ENCODE measurements around the gene GH2.

GH2 gene

GRCh38 chr17:63840591-63841349 is 41.0 kb downstream of the GH2 start:
- no peak for DNase-seq (ENCODE audit: low read depth)

GRCh38 chr17:63838631-63839171 is 43.0 kb downstream of the GH2 start:
- DNase-seq (ENCODE audit: low read depth) = no peak

GRCh38 chr17:63837962-63838600 is 43.7 kb downstream of the GH2 start:
- no peak for DNase-seq (ENCODE audit: low read depth)

GRCh38 chr17:63837480-63837879 is 44.3 kb downstream of the GH2 start:
- DNase-seq (ENCODE audit: low read depth) = no peak

- no peak for DNase-seq (ENCODE audit: low read depth)
Observed at GRCh38 chr17:63836811-63837210, 44.9 kb downstream of the GH2 start.

- no peak for DNase-seq (ENCODE audit: low read depth)
Observed at GRCh38 chr17:63835167-63835720, 46.5 kb downstream of the GH2 start.

GRCh38 chr17:63834431-63835166 is 47.1 kb downstream of the GH2 start:
- DNase-seq (ENCODE audit: low read depth) = peak; percentile 44

- DNase-seq (ENCODE audit: low read depth) = no peak
Observed at GRCh38 chr17:63833741-63834373, 47.9 kb downstream of the GH2 start.

GRCh38 chr17:63833026-63833740 is 48.6 kb downstream of the GH2 start:
- DNase-seq (ENCODE audit: low read depth) = no peak

GRCh38 chr17:63832455-63832854 is 49.3 kb downstream of the GH2 start:
- no peak for DNase-seq (ENCODE audit: low read depth)

- no peak for DNase-seq (ENCODE audit: low read depth)
Observed at GRCh38 chr17:63832014-63832413, 49.7 kb downstream of the GH2 start.

GRCh38 chr17:63831505-63831904 is 50.2 kb downstream of the GH2 start:
- DNase-seq (ENCODE audit: low read depth) = no peak

GRCh38 chr17:63830904-63831491 is 50.7 kb downstream of the GH2 start:
- no peak for DNase-seq (ENCODE audit: low read depth)

GRCh38 chr17:63830278-63830677 is 51.5 kb downstream of the GH2 start:
- DNase-seq (ENCODE audit: low read depth) = no peak
